ENCODE data around the gene SCFD2. TPM values are rescaled to one million over a fixed set of nuclear protein-coding genes. Genes with fewer than 3 reads are reported as not detected.

The SCFD2 gene
- total and polyA plus RNA-seq, 2 experiments from 2014 or later = 13.2 to 15.9 TPM

DNA sequence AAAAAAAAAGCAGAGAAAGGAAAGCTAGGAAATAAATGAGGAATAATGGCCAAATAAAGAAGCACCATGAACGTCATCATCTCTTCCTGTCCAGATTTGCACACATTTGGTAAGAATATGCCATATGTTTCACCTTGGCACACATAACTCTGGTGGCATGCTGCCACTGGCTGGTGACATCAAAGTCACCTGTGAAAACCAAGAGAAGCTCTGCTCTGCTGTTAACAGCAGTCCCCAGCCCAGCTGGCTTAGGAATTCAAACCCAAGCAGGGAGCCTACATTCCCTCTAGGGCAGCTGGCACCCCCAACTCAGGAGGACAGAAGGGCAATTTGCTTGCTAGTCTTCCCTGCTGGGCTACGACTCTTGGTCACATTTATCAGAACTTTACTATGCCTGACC lies 426.1 kb downstream of the SCFD2 start:
- H3K27me3 ChIP-seq = no peaks in the 10 kb centered on the region
- TF ChIP-seq CTCF (IDR thresholded peaks at IDR 0.05; ENCODE audit: low read depth, low read length) = no peak
- H3K36me3 ChIP-seq = no peaks in the 10 kb centered on the region
- H3K4me1 ChIP-seq (ENCODE audit: low read depth) = peaks cover 28% of the 10 kb centered on the region
- no peaks in the 10 kb centered on the region for H3K9me3 ChIP-seq (ENCODE audit: low read depth)
- H3K4me3 ChIP-seq = no peak overlapping the region
- no peak overlapping the region for H3K27ac ChIP-seq
- DNase-seq (ENCODE audit: low read depth in 1 of 2, low spot score in 1 of 2) = no peak

DNA sequence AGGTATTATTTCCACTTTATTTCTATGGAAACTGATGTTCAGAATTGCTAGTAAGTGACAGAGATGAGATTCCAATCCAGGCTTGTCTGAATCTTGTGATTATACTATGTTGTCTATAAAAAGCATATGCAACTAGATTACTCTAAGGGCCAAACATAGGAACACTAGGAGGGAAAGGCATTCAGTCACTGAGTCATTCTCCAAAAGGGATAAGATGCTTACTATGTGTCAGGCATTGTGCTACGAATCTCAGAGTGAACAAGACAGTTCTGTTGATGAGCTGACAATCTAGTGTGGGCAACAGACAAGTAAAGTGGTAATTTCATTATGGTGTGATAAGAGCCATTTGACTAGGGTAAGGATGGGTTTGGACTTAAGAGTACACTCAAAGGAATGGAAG lies 426.5 kb downstream of the SCFD2 start:
- Histone ChIP-seq H3K9me3 (ENCODE audit: low read depth) (no peaks in the 10 kb centered on the region), H3K4me3 (no peak overlapping the region), H3K36me3 (no peaks in the 10 kb centered on the region), H3K4me1 (ENCODE audit: low read depth) (peaks cover 28% of the 10 kb centered on the region), H3K27me3 (no peaks in the 10 kb centered on the region), H3K27ac (no peak overlapping the region)
- TF ChIP-seq CTCF (IDR thresholded peaks at IDR 0.05; ENCODE audit: low read depth, low read length) = no peak
- no peak for DNase-seq (ENCODE audit: low read depth in 1 of 2, low spot score in 1 of 2)

DNA sequence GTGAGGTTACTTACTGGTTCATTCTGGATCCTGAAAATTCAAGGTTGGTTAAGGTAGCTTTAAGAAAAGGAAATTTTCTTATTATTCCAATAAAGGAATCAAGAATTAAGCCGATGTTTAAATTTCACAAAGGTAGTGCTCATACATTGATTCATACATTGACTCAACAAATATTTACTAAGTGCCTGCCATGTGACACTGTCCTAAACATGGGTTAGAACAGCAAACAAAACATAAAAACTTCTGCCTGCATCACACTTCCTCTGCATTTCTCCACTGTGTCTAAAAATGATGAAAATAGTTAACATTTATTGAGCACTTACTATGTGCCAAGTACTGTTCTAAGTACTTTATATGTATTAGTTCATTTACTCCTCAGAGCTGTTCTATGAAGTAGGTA lies 428.0 kb downstream of the SCFD2 start:
- no peaks in the 10 kb centered on the region for H3K9me3 ChIP-seq (ENCODE audit: low read depth)
- TF ChIP-seq CTCF (IDR thresholded peaks at IDR 0.05; ENCODE audit: low read depth, low read length) = no peak
- peaks cover 19% of the 10 kb centered on the region for H3K4me1 ChIP-seq (ENCODE audit: low read depth)
- no peaks in the 10 kb centered on the region for H3K27me3 ChIP-seq
- H3K36me3 ChIP-seq = no peaks in the 10 kb centered on the region
- H3K4me3 ChIP-seq = no peak overlapping the region
- no peak for DNase-seq (ENCODE audit: low read depth in 1 of 2, low spot score in 1 of 2)
- no peak overlapping the region for H3K27ac ChIP-seq

DNA sequence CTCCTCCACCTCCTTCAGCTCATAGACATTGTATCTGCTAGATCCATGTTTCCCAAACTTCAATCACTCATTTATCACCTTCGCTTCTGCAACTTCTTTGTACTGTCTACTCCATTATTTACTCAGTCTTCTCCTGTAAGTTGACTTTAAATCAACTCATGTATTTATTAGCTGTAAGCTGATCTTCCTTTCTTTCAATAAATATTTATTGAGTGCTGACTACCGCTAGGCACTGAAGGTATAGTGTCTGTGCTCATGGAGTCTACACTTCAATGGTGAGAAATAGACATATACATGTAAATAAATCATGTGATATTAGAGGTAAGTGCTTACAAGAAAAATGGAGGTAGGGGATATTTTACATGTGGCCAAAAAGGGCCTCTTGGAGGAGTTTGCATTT lies 429.1 kb downstream of the SCFD2 start:
- Histone ChIP-seq H3K36me3 (no peaks in the 10 kb centered on the region), H3K27me3 (no peaks in the 10 kb centered on the region), H3K9me3 (ENCODE audit: low read depth) (no peaks in the 10 kb centered on the region), H3K4me1 (ENCODE audit: low read depth) (peaks cover 12% of the 10 kb centered on the region), H3K27ac (no peak overlapping the region), H3K4me3 (no peak overlapping the region)
- no peak for DNase-seq (ENCODE audit: low read depth in 1 of 2, low spot score in 1 of 2)
- no peak for TF ChIP-seq CTCF (IDR thresholded peaks at IDR 0.05; ENCODE audit: low read depth, low read length)

- no peak overlapping the region for H3K27ac ChIP-seq
- H3K9me3 ChIP-seq (ENCODE audit: low read depth) = no peaks in the 10 kb centered on the region
- peaks cover 9% of the 10 kb centered on the region for H3K4me1 ChIP-seq (ENCODE audit: low read depth)
- no peak for TF ChIP-seq CTCF (IDR thresholded peaks at IDR 0.05; ENCODE audit: low read depth, low read length)
- DNase-seq (ENCODE audit: low read depth in 1 of 2, low spot score in 1 of 2) = no peak
- H3K4me3 ChIP-seq = no peak overlapping the region
- H3K27me3 ChIP-seq = no peaks in the 10 kb centered on the region
- no peaks in the 10 kb centered on the region for H3K36me3 ChIP-seq
These were observed 430.5 kb downstream of the SCFD2 start for GRCh38 chr4:52935317-52935716.

DNA sequence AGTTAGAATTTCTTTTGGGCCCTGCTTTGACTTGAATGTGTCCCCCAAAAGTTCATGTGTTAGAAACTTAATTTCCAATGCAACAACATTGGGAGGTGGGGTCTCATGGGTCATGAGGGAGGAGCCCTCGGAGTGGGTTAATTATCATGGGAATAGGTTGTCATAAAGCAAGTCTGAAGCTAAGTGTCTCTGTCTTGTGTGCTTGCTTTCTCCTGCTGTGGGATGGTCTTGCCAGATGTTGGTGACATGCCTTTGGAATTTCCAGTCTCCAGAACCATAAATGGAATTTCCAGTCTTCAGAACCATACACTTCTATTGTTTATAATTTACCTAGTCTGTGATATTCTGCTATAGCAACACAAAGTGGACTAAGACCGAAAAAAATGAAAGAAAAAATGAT lies 432.1 kb downstream of the SCFD2 start:
- no peaks in the 10 kb centered on the region for H3K36me3 ChIP-seq
- no peak overlapping the region for H3K4me3 ChIP-seq
- H3K9me3 ChIP-seq (ENCODE audit: low read depth) = no peaks in the 10 kb centered on the region
- TF ChIP-seq CTCF (IDR thresholded peaks at IDR 0.05; ENCODE audit: low read depth, low read length) = no peak
- no peak for DNase-seq (ENCODE audit: low read depth in 1 of 2, low spot score in 1 of 2)
- no peak overlapping the region for H3K27ac ChIP-seq
- no peaks in the 10 kb centered on the region for H3K27me3 ChIP-seq
- H3K4me1 ChIP-seq (ENCODE audit: low read depth) = no peaks in the 10 kb centered on the region

Data from cardiac muscle cell (in vitro differentiated cells and primary cell).